Smooth muscle cell (in vitro differentiated cells): ENCODE data around the gene GRIK4. TPM values are rescaled to one million over a fixed set of nuclear protein-coding genes. Genes with fewer than 3 reads are reported as not detected.

ENCODE experiments used
- DNase-seq: peaks from one replicate; lab custom pipeline; 2025; ENCODE audit not compliant: unreplicated experiment; lab: John Stamatoyannopoulos, UW
- H2AFZ ChIP-seq: fragments of 200-600 bp; sonication (generic); 2 replicates; pipeline ENCODE4 v1.6.0; 2016; ENCODE audit warnings: antibody characterized with exemption, low read depth, mild to moderate bottlenecking
- H3F3A ChIP-seq: fragments of 200-600 bp; sonication (generic); 2 replicates; pipeline ENCODE4 v1.6.0; 2017; ENCODE audit warnings: antibody characterized with exemption, low read depth
- H3K27ac ChIP-seq: fragments of 200-600 bp; sonication (generic); 2 replicates; pipeline ENCODE4 v1.5.1; 2016; ENCODE audit warnings: low read depth, mild to moderate bottlenecking
- H3K27me3 ChIP-seq: fragments of 200-600 bp; sonication (generic); 2 replicates; pipeline ENCODE4 v1.6.1; 2016; ENCODE audit warnings: low read depth, mild to moderate bottlenecking
- H3K36me3 ChIP-seq: fragments of 200-600 bp; sonication (generic); 2 replicates; pipeline ENCODE4 v1.5.1; 2016; ENCODE audit warnings: low read depth
- H3K4me1 ChIP-seq: fragments of 200-600 bp; sonication (generic); 2 replicates; pipeline ENCODE4 v1.5.1; 2016; ENCODE audit warnings: low read depth
- H3K4me2 ChIP-seq: fragments of 200-600 bp; sonication (generic); 2 replicates; pipeline ENCODE4 v1.6.0; 2016; ENCODE audit warnings: mild to moderate bottlenecking
- H3K4me3 ChIP-seq: fragments of 200-600 bp; sonication (generic); 2 replicates; pipeline ENCODE4 v1.5.1; 2016; ENCODE audit warnings: mild to moderate bottlenecking
- H3K79me2 ChIP-seq: fragments of 200-600 bp; sonication (generic); 2 replicates; pipeline ENCODE4 v1.6.0; 2016; ENCODE audit warnings: low read depth, mild to moderate bottlenecking
- H3K9ac ChIP-seq: fragments of 200-600 bp; sonication (generic); 2 replicates; pipeline ENCODE4 v1.6.0; 2016; ENCODE audit warnings: low read depth
- H3K9me3 ChIP-seq: fragments of 200-600 bp; sonication (generic); replicated peaks from 2 replicates; pipeline ENCODE4 v1.5.1; 2016; ENCODE audit warnings: low read depth
- H4K20me1 ChIP-seq: fragments of 200-600 bp; sonication (generic); 2 replicates; pipeline ENCODE4 v1.6.0; 2016; ENCODE audit warnings: low read depth
- CTCF ChIP-seq: fragments of 200-600 bp; sonication (generic); IDR thresholded peaks from 2 replicates; pipeline ENCODE4 v1.5.1; 2017; ENCODE audit warnings: borderline replicate concordance, mild to moderate bottlenecking, antibody characterized with exemption; ENCODE audit not compliant: insufficient read depth, poor library complexity, severe bottlenecking
- WGBS: methylation state at CpG from one replicate; pipeline ENCODE4 v1.1.7; 2016; ENCODE audit warnings: low lambda C conversion rate; 5-methylcytosine and 5-hydroxymethylcytosine counted together
- polyA plus RNA-seq: library from polyadenylated mRNA; unstranded; fragments of >200 nt; fragmentation: Nextera tagmentation; extraction: Ambion mirVana; gene quantifications from 2 replicates; pipeline ENCODE4 v1.2.1, GENCODE V29; 2016
- total RNA-seq: library from RNA; depleted of rRNA; stranded (reverse); fragments of >200 nt; gene quantifications from 2 replicates; pipeline ENCODE4 v1.2.3, GENCODE V29; 2014

GRIK4 gene
- total and polyA plus RNA-seq, 2 experiments from 2014 or later, result not detected

- no peak overlapping the region for H3K4me3 ChIP-seq
- H3K36me3 ChIP-seq, result no peaks in the 10 kb centered on the region
- no peaks in the 10 kb centered on the region for H3F3A ChIP-seq
- H3K9ac ChIP-seq, result no peak overlapping the region
- no peaks in the 10 kb centered on the region for H3K4me1 ChIP-seq
- H3K9me3 ChIP-seq, result peaks cover 6% of the 10 kb centered on the region
- DNase-seq, result no peak
- no peak overlapping the region for H3K27ac ChIP-seq
- no peak overlapping the region for H3K4me2 ChIP-seq
- H3K27me3 ChIP-seq, result no peaks in the 10 kb centered on the region
- WGBS, result 92% methylated on average over 2 of the region's 2 CpGs
- TF ChIP-seq CTCF, result no peak
- no peaks in the 10 kb centered on the region for H4K20me1 ChIP-seq
- H3K79me2 ChIP-seq, result no peaks in the 10 kb centered on the region
- no peak overlapping the region for H2AFZ ChIP-seq
Observed at GRCh38 chr11:120768949-120769348, 257.4 kb downstream of the GRIK4 start.

- Histone ChIP-seq H3K4me2 (no peak overlapping the region), H3K79me2 (no peaks in the 10 kb centered on the region), H3F3A (no peaks in the 10 kb centered on the region), H3K9me3 (peaks cover 6% of the 10 kb centered on the region), H4K20me1 (no peaks in the 10 kb centered on the region), H3K27me3 (no peaks in the 10 kb centered on the region), H2AFZ (no peak overlapping the region), H3K4me3 (no peak overlapping the region), H3K36me3 (no peaks in the 10 kb centered on the region), H3K27ac (no peak overlapping the region), H3K4me1 (no peaks in the 10 kb centered on the region), H3K9ac (no peak overlapping the region)
- no peak for TF ChIP-seq CTCF
- DNase-seq, result no peak
- 93% methylated on average over 1 of the region's 1 CpG for WGBS
Observed at GRCh38 chr11:120769906-120770305, 258.4 kb downstream of the GRIK4 start.

- Histone ChIP-seq H3K27me3 (no peaks in the 10 kb centered on the region), H3K9ac (no peak overlapping the region), H3K9me3 (peaks cover 6% of the 10 kb centered on the region), H3K36me3 (no peaks in the 10 kb centered on the region), H3K4me1 (peaks cover 11% of the 10 kb centered on the region), H2AFZ (no peak overlapping the region), H4K20me1 (no peaks in the 10 kb centered on the region), H3K4me3 (no peak overlapping the region), H3K4me2 (no peak overlapping the region), H3K27ac (no peak overlapping the region), H3K79me2 (no peaks in the 10 kb centered on the region), H3F3A (no peaks in the 10 kb centered on the region)
- DNase-seq, result no peak
- TF ChIP-seq CTCF, result no peak
Observed at GRCh38 chr11:120771551-120772060, 260.1 kb downstream of the GRIK4 start.

- Histone ChIP-seq H3K36me3 (no peaks in the 10 kb centered on the region), H3K27ac (no peak overlapping the region), H3K9ac (no peak overlapping the region), H3K4me1 (peaks cover 11% of the 10 kb centered on the region), H4K20me1 (no peaks in the 10 kb centered on the region), H3F3A (no peaks in the 10 kb centered on the region), H2AFZ (no peak overlapping the region), H3K79me2 (no peaks in the 10 kb centered on the region), H3K9me3 (no peaks in the 10 kb centered on the region), H3K4me3 (no peak overlapping the region), H3K27me3 (no peaks in the 10 kb centered on the region), H3K4me2 (no peak overlapping the region)
- 70% methylated on average over 5 of the region's 5 CpGs for WGBS
- no peak for TF ChIP-seq CTCF
- DNase-seq, result no peak
Observed at GRCh38 chr11:120773501-120774031, 262.0 kb downstream of the GRIK4 start.
